ENCODE results near the gene DGKH. TPM values are rescaled to one million over a fixed set of nuclear protein-coding genes. Genes with fewer than 3 reads are reported as not detected.

The DGKH gene
- total and polyA plus RNA-seq, 9 of the 15 experiments (the other 6 are each of a cell fraction or from before 2014, with no cell fraction given) = 0.38 to 4.4 (median 3.1) TPM

- 0 out of 2 replicates have a peak, but pooled peaks have one; percentile 15 for TF ChIP-seq HMBOX1 (IDR thresholded peaks at IDR 0.05)
- no peak for TF ChIP-seq E2F4 (CRISPR knock-in tag; IDR thresholded peaks at IDR 0.05; ENCODE audit: low read depth)
- no peaks in the 10 kb centered on the region for H3K27me3 ChIP-seq (ENCODE audit: control insufficient read depth in 2 of 2, insufficient read depth in 2 of 2, low read length in 2 of 2)
- H3K9ac ChIP-seq (ENCODE audit: insufficient read depth in 1 of 2, low read depth in 2 of 2, low read length in 2 of 2) = no peak overlapping the region
- BruUV-seq (replicated peaks) = no TSS peak
- no peak overlapping the region for H3K27ac ChIP-seq (ENCODE audit: extremely low read depth, low read depth, low read length)
- WGBS (ENCODE audit: insufficient coverage, low coverage, missing lambda C conversion rate) = 31% methylated on average over 3 of the region's 3 CpGs
- DNase-seq (ENCODE audit: extremely low read depth in 1 of 4, low spot score in 3 of 4) (no peak), ATAC-seq (no peak), FAIRE-seq (peak; percentile 42)
- H3K4me2 ChIP-seq (ENCODE audit: insufficient read depth, low read length) = no peak overlapping the region
- no peak overlapping the region for H3K4me3 ChIP-seq
- no peak overlapping the region for H2AFZ ChIP-seq (ENCODE audit: low read depth, low read length)
- H3K9me1 ChIP-seq (ENCODE audit: control insufficient read depth, insufficient read depth, low read length) = no peaks in the 10 kb centered on the region
- no peaks in the 10 kb centered on the region; the same call in 1 of the 2 replicates for H3K9me3 ChIP-seq (replicated peaks; ENCODE audit: control insufficient read depth, insufficient read depth, low read depth, low read length)
- H3K79me2 ChIP-seq (ENCODE audit: control insufficient read depth, insufficient read depth, low read length) = peaks cover 9% of the 10 kb centered on the region
- CTCF ChIA-PET (ENCODE audit: low intra/inter-chr PET ratio) = no interaction called here
- no peaks in the 10 kb centered on the region for H4K20me1 ChIP-seq (replicated peaks; ENCODE audit: control insufficient read depth, insufficient read depth, low read length)
- in situ Hi-C loops (cut with MboI) (no loop called here), intact Hi-C loops (cut with micrococcal nuclease) (no loop called here)
- POLR2A ChIA-PET = no interaction called here
- no peaks in the 10 kb centered on the region for H3K36me3 ChIP-seq (ENCODE audit: control insufficient read depth, insufficient read depth, low read length)
- H3K4me1 ChIP-seq (replicated peaks in 1 of 2; ENCODE audit: control insufficient read depth in 2 of 2, insufficient read depth in 2 of 2, low read length in 2 of 2) = peaks cover 1 to 13% of the 10 kb centered on the region in 2 experiments; a peak in 3 of 5 replicates
Measured at GRCh38 chr13:42036711-42037110, 11.7 kb upstream of the DGKH start.

Measured in K562 (cell line).